Neural crest cell (in vitro differentiated cells): ENCODE results near the gene TP53I13. TPM values are rescaled to one million over a fixed set of nuclear protein-coding genes. Genes with fewer than 3 reads are reported as not detected.

Experiments used
- DNase-seq: peaks from one replicate; pipeline ENCODE4 v3.0.0; 2021; ENCODE audit warnings: low read depth, mixed read lengths, low spot score
- H3K27ac Mint-ChIP-seq: one replicate; pipeline ENCODE4 v1.8.0; 2021; ENCODE audit warnings: mild to moderate bottlenecking, mixed read lengths; ENCODE audit not compliant: unreplicated experiment
- H3K27me3 Mint-ChIP-seq: 2 replicates; pipeline ENCODE4 v1.8.0; 2021; ENCODE audit warnings: low read depth, mild to moderate bottlenecking, mixed read lengths
- H3K36me3 Mint-ChIP-seq: 2 replicates; pipeline ENCODE4 v1.8.0; 2021; ENCODE audit warnings: low read depth, mild to moderate bottlenecking, mixed read lengths
- H3K4me1 Mint-ChIP-seq: 2 replicates; pipeline ENCODE4 v1.8.0; 2021; ENCODE audit warnings: mixed read lengths
- H3K4me3 Mint-ChIP-seq: one replicate; pipeline ENCODE4 v1.8.0; 2021; ENCODE audit warnings: mild to moderate bottlenecking, mixed read lengths
- H3K9me3 Mint-ChIP-seq: 2 replicates; pipeline ENCODE4 v1.8.0; 2021; ENCODE audit warnings: mixed read lengths
- CTCF ChIP-seq: fragments of 200-600 bp; sonication (generic); conservative IDR thresholded peaks from 2 replicates; pipeline ENCODE4 v1.5.0; 2021; ENCODE audit warnings: antibody characterized with exemption, mild to moderate bottlenecking
- total RNA-seq: library from RNA; stranded (reverse); gene quantifications from 2 replicates; pipeline ENCODE4 v1.2.1, GENCODE V29; 2021

Gene TP53I13
- total RNA-seq, 1 donor from 2014 or later = 34.3 TPM

GRCh38 chr17:29572691-29573557 is 4.4 kb downstream of the TP53I13 start:
- Mint-ChIP-seq H3K27me3 (peaks cover 11% of the 10 kb centered on the region), H3K4me1 (peaks cover 23% of the 10 kb centered on the region), H3K4me3 (peak overlapping the region; percentile 78), H3K9me3 (no peaks in the 10 kb centered on the region), H3K27ac (no peak overlapping the region), H3K36me3 (no peaks in the 10 kb centered on the region)
- peak; percentile 78 for DNase-seq
- peak; percentile 72 for TF ChIP-seq CTCF

GRCh38 chr17:29573558-29573869 is 5.0 kb downstream of the TP53I13 start:
- no peak overlapping the region for H3K27ac Mint-ChIP-seq
- DNase-seq = no peak
- peaks cover 7% of the 10 kb centered on the region for H3K27me3 Mint-ChIP-seq
- peak overlapping the region; percentile 78 for H3K4me3 Mint-ChIP-seq
- no peaks in the 10 kb centered on the region for H3K36me3 Mint-ChIP-seq
- H3K4me1 Mint-ChIP-seq = peaks cover 18% of the 10 kb centered on the region
- no peaks in the 10 kb centered on the region for H3K9me3 Mint-ChIP-seq
- no peak for TF ChIP-seq CTCF

- Mint-ChIP-seq H3K4me3 (peak overlapping the region; percentile 62), H3K9me3 (no peaks in the 10 kb centered on the region), H3K36me3 (no peaks in the 10 kb centered on the region), H3K27ac (no peak overlapping the region), H3K27me3 (peaks cover 5% of the 10 kb centered on the region), H3K4me1 (peaks cover 17% of the 10 kb centered on the region)
- DNase-seq = no peak
- TF ChIP-seq CTCF = no peak
These were observed 5.6 kb downstream of the TP53I13 start for GRCh38 chr17:29573871-29574731.

- H3K27ac Mint-ChIP-seq = peak overlapping the region; percentile 45
- H3K4me1 Mint-ChIP-seq = peaks cover 14% of the 10 kb centered on the region
- H3K4me3 Mint-ChIP-seq = peak overlapping the region; percentile 62
- no peak for TF ChIP-seq CTCF
- no peaks in the 10 kb centered on the region for H3K9me3 Mint-ChIP-seq
- DNase-seq = no peak
- H3K36me3 Mint-ChIP-seq = no peaks in the 10 kb centered on the region
- peaks cover 2% of the 10 kb centered on the region for H3K27me3 Mint-ChIP-seq
These were observed 6.4 kb downstream of the TP53I13 start for GRCh38 chr17:29574732-29575510.

GRCh38 chr17:29575511-29576213 is 7.2 kb downstream of the TP53I13 start:
- H3K36me3 Mint-ChIP-seq = peaks cover 3% of the 10 kb centered on the region
- no peak overlapping the region for H3K27ac Mint-ChIP-seq
- no peak for TF ChIP-seq CTCF
- H3K27me3 Mint-ChIP-seq = peaks cover under 1% of the 10 kb centered on the region
- peak overlapping the region; percentile 62 for H3K4me3 Mint-ChIP-seq
- H3K9me3 Mint-ChIP-seq = no peaks in the 10 kb centered on the region
- peaks cover 18% of the 10 kb centered on the region for H3K4me1 Mint-ChIP-seq
- DNase-seq = no peak
